SK-N-MC (cell line): Measurements from ENCODE around the gene CHEK2.
"Not testable (repeated sequence)": the region's sequence is repeated elsewhere in the genome, so short reads cannot be mapped to it uniquely, and the experiment has no call there.

Experiments used
- EZH2 ChIP-seq: fragments of 200-600 bp; sonication (generic); IDR thresholded peaks from one replicate; pipeline ENCODE4 v1.6.1; 2017; ENCODE audit warnings: antibody characterized with exemption
- FOXP2 ChIP-seq: optimal IDR thresholded peaks from 2 replicates; pipeline ENCODE3; 2011; ENCODE audit warnings: mild to moderate bottlenecking, moderate library complexity; ENCODE audit not compliant: insufficient read depth; ENCODE audit errors: extremely low read length, control extremely low read depth
- POLR2AphosphoS5 ChIP-seq: IDR thresholded peaks from 2 replicates; pipeline ENCODE4 v1.6.1; 2012; ENCODE audit warnings: mild to moderate bottlenecking, low read depth, low read length, borderline replicate concordance

DNA sequence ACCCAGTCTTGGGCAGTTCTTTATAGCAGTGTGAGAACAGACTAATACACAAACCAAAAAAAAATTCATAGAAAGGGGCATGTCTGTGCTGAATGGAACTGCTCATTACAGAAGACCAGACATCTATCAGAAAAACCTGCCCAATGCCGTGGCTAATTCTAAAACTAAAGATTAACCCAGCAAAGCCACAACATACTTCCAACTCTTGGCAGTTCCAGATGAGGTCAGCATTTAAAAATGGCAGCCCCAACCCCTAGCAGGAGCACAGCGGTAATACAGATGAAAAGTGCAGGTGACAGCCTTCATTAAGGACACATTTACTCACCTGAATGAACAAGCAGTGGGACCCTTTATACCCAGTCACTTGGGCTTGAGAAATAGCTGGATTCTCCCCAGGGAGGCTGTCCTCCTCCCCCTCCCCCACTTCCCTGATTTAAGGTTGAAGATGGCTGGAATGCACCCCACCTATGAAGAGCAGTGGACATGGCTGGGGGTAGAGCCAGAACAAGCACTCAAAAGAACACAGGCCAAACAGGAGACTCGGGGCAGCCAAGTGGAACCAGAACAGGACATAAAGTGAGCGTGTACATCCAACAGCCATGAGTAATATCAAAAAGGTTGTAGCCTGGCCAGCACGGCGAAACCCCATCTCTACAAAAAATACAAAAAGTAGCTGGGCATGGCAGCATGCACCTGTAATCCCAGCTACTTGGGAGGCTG is 48.4 kb downstream of the CHEK2 start:
- not testable (repeated sequence) for TF ChIP-seq EZH2, POLR2AphosphoS5, FOXP2
